GM18909 (cell line): ENCODE data around the gene GLCE.
"Not testable (repeated sequence)": the region's sequence is repeated elsewhere in the genome, so short reads cannot be mapped to it uniquely, and the experiment has no call there.

ENCODE experiments used
- ATAC-seq: cut with Tn5 transposase; IDR thresholded peaks from one replicate; pipeline ENCODE4 v1.9.1; 2021; ENCODE audit warnings: mild to moderate bottlenecking; ENCODE audit not compliant: unreplicated experiment, poor library complexity

The GLCE gene

DNA sequence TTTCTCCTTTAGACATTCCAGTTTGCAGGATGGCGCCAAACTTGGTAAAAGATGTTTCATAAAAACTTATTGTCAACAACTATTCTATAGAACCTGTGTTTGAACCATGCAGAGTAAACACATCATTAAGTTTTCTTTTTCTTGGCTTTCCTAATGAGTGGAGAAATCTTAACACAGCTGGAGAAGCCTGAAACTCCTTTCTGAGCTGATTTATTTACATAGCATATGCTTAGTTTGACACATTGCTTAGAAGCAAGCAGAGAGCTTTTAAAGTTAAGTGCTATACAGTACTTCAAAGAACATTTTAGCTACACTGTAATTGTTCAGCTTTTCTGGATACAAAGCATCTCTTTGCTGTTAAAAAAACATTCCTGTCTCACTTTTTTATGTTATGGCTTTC lies 77.3 kb downstream of the GLCE start:
- no peak for ATAC-seq

DNA sequence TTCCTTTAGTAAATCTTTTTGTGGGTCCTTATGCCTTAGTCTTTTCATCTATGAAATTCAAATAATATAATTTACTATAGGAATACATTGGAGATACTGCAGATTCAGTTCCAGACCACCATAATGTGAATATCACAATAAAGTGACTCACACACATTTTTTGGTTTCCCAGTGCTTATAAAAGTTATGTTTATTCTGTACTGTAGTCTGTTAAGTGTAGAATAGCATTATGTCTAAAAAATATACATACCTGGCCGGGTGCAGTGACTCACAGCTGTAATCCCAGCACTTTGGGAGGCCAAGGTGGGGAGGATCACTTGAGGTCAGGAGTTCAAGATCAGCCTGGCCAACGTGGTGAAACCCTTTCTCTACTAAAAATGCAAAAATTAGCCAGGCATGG lies 84.4 kb downstream of the GLCE start:
- no peak for ATAC-seq

DNA sequence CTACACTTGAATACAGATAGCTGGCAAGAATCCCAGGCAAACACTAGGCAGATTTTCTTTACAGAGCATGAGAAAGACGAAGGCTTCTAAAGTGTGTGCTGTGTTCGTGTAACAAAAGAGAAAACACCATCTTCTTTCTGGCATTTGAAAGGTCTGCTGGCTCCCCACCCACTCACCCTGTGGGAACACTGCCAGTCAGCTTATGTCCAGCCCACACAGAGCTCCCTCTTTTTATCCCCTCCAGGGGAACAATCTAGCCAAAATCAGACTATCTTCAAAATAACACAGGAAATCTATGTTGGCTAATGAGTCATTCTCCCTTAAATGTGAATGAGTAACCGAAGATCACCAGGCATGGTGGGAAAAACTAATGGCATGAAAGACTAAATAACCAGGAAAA lies 92.7 kb downstream of the GLCE start:
- no peak for ATAC-seq

DNA sequence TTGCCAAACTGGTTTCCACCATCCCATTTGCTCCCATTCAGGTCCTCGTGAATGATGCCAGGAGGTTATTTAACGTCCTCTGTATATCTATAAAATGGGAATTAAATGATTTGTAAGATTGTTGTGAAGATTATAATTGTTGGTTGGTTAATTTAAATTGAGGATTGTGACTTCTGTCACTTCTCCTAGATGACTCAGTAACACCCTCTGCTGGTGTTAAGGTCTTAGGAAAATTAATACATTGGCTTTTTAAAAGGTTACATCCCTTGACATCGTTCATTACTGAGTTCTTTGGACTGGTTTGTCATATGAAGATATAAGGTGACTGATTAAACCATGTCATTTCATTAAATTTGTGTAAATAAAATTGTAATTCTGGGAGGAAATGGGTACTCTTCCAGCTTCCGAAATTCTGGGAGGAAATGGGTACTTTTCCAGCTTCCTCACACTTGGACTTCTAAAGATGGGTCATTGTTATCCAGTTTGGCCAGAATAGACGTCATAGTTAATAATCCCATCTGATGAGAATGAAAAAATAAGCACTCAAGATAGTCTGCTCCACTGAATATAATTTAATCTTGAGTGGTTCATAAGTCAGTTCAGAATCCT lies 105.0 kb downstream of the GLCE start:
- no peak for ATAC-seq

DNA sequence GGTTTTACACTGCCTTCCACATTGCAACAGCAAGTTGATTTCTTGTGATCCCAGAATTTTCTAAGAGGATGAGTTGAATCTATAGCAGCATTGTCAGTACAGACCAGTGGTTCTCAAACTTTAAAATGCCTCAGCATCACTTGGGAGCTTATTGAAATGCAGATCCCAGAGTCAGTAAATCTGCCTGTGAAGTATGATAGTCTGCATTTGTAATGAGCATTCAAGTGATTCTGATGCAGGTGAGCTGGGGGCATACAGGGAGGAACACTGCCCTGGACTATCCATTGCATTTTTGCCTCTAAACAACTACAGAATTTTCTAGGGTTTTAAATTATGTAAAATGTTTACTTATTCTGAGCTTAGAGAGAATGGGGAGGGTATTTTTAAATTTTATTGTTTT lies 110.8 kb downstream of the GLCE start:
- no peak for ATAC-seq

DNA sequence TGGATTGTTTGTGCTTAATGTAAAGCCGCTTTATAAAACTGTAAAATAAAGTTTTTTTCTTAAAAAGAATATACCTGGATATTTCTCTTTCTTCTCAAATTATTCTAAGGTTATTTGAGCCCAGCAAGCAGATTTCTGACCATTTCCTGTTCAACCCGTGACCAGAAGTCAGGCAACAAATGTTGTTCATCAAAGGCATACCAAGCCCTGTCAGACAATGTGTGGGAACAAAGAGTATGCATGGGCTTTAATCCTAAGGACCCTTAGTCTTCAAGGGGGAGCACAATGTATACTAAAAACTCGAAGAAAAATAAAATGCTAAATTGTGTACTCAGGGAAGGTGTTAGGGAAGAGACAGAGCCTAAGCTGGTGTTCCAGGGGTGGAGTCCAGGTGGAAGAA lies 111.7 kb downstream of the GLCE start:
- no peak for ATAC-seq

DNA sequence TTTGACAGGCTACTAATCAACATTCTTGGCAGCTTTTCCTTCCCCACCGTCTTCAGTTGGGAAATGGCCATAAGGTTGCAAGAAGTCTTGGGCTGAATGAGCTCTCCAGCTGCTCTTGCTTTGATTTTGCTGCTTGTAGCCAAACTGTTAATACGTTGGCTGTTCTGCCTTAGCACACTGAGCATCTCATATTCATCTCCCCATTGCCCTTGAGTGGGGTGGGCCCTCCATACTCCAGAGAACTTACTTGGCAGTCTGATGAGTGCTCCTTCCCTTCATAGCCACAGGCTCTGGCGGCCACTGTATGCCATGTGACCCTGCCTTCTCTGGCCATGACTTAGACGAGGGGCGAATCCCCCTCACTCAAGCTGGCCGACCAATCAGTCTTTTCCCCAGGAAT lies 112.5 kb downstream of the GLCE start:
- ATAC-seq, result no peak

DNA sequence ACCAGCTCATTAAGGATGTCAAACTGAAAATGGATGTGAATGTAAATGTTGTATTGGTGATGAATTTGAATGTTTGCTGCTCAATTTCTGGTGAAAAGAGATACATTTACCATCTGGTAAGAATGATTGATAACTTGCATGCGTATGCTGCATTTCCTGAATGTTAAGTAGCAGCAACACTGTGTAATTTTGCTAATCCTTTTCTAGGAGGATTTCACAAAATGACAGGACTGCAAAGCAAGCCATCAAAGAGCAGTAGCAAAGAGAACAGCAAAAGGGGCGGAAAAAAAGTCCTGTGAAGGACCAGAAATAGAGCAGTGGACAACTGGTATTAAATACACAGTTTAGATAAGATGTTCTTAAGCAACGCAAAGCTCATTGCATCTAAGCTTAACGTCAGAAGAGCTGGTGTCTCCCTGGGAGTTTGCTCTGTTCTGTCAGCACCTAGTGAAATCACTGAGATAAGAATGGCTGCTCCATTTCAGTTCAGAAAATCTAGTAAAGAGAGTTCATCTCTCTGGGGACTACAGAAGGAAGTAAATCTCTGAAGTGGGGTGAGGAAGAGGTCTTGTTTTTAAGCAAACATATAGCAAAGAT lies 114.7 kb downstream of the GLCE start:
- no peak for ATAC-seq

DNA sequence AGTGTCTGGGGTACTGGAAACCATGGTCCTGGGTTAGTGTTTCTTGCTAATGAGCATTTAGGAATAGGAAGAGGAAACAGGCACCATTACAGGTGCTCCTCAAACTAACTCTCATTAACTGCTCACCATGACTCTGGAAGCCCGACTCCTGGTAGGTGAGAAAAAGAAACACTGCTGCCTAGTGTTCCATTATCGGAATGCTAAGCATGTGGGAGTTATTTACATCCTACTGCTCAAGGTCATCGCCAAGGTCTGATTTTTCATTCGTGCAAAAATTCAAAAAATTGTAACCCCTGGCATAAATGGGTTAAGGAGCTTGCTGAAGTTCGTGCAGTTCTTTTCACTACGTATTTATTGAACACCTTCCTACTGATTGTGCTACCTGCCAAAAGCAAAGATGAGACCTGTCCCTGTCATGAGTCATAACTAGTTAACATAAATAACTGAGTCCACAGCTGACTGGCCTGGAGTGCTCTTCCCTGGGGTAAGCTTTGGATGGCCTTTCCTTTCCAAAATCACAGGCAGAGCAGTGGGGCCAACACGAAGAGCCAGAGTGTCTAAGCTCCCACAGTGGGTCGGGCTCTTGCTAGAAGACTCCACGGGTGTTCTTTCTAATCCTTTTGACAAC lies 115.6 kb downstream of the GLCE start:
- ATAC-seq, result no peak

DNA sequence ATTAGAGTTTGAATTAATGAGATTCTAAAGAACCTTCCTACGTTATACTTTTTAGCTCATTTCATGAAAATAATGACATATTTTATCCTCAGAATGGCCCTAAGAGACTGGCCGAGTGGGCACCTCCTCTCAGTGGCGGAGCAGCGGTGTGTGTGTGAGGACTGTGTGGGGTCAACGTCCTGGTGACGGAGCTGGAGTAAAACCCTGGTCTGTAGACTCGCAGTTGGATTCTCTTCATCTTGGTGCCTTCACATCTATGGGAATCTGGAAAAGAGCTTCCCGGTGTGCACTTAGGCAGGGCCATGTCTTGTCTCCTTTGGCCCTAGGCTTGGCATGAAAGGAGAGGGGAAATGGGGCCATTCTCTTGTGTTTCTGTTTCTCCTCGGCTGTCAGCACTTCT lies 116.9 kb downstream of the GLCE start:
- no peak for ATAC-seq

DNA sequence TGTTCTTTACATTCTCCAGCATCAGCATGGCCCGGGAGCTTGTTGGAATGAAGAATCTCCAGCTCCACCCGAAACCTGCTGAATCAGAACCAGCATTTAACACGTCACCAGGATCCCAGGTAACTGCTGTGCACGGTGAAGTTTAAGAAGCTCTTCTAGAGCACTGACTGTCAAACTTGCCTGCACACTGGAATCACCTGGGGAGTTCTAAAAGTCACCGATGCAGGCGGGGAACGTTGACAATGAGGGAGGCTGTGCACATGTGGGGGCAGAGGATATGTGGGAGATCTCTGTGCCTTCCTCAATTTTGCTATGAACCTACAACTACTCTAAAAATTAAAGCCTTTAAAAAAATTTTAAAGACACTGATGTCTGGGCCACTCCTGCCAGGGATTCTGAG lies 119.2 kb downstream of the GLCE start:
- no peak for ATAC-seq

DNA sequence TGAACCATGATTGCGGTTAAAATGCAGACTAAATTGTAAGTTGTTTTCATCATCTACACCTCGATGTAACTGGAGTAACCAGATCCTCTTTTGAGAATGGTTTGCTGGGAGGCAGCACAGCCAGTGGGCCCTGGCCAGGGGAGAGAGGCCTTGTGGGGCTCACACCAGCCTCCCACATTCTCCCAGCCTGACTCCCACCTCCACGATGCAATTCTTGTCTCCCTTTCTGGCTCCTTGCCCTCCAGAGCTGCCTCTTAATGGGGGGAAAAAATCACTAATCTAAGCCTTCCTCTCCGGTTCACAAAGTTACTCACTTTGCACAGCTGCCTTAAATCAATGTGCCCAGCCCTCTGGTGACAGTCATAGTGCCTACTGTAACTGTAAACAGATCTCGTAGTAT lies 120.3 kb downstream of the GLCE start:
- no peak for ATAC-seq

DNA sequence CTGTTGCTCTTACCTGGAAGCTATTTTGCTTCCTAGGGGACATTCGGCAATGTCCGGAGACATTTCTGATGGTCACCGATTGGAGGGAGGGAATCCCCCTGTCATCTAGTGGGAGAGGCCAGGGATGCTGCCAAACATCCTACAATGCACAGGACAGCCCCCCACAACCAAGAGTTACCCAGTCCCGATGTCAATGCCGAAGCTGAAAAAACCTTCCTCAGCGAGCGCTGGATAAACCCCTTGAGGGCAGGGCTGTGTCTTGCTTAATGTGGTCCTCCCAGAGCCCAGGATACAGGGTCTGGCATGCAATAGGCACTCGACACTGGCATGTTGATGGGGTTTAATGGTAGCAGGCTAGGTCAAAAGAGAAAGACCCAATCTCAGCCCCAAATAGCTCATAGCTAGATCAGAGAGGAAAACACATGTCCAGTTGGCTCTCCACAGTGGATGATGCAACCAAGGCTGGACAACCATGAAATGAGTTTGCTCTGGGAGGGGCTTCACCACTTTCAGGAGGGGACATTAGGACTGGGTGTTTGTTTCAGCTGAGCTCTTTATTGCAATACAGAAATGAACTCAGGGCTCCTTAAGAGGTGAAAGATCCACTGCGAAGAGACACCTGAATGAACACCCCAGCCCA lies 121.8 kb downstream of the GLCE start:
- no peak for ATAC-seq

DNA sequence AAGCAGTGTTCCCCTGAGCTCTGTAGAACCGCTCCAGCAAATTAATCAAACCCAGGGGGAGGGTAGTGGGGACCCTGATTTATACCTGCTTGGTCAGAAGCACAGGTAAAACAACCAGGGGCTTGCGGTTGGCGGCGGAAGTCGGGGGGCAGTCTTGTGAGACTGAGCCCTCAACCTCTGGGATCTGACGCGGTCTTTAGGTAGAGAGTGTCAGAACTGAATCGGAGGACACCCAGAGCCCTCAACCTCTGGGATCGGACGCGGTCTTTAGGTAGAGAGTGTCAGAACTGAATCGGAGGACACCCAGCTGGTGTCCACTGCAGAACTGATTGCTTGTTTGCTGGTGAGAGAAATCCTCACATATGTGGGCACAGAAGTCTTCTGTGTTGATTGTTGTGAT lies 125.4 kb downstream of the GLCE start:
- no peak for ATAC-seq

DNA sequence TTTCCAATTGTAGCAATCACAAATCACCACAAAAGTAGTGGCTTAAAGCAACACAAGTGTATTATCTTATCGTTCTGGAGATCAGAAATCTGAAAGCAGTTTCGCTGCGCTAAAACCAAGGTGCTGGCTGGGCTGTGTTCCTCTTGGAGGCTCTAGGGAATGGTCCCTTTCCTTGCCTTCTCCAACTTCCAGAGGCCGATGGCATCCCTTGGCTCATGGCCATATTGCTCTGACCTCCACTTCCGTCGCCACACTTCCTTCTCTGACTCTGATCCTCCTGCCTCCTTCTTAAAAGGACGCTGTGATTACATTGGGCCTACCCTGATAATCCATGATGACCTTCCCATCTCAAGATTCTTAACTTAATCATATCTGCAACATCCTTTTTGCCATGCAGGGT lies 127.6 kb downstream of the GLCE start:
- ATAC-seq, result no peak

DNA sequence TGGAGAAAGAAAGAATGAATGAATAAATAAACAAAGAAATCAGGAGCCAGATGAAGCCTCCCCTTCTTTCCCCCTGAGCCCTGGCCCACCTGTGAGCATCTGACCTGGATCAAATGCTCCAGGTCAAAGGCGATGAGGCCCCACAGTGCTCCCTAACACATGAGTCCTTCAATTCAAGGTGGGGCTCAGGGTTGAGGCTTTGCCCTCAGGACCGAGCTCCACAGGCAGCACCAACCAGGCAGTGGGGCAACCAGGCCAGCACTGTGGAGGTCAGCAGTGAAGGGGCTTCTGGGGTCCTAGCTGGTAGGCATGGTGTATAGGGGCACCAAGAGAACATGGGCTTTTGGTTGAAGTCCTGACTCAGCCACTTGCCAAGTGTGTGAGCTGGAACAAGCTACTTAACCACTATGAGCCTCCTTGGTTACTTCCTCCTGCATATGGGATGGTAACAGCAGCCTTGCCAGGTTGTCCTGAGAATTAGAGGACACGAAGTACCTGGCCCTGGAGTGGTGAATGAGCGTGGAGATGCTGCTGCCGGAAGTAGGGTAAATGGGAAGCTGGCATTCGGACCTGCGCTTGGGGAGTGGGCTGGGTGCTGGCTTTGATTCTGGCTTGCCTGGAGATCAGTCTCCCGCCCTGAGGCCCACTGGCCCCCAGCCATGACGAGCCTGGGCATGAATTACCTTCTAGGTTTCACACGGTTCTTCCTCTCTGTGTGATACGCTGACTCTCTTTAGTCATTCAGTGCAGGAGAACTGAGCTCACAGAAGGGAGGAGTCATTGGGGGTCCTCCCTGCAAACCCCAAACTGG lies 128.3 kb downstream of the GLCE start:
- no peak for ATAC-seq

DNA sequence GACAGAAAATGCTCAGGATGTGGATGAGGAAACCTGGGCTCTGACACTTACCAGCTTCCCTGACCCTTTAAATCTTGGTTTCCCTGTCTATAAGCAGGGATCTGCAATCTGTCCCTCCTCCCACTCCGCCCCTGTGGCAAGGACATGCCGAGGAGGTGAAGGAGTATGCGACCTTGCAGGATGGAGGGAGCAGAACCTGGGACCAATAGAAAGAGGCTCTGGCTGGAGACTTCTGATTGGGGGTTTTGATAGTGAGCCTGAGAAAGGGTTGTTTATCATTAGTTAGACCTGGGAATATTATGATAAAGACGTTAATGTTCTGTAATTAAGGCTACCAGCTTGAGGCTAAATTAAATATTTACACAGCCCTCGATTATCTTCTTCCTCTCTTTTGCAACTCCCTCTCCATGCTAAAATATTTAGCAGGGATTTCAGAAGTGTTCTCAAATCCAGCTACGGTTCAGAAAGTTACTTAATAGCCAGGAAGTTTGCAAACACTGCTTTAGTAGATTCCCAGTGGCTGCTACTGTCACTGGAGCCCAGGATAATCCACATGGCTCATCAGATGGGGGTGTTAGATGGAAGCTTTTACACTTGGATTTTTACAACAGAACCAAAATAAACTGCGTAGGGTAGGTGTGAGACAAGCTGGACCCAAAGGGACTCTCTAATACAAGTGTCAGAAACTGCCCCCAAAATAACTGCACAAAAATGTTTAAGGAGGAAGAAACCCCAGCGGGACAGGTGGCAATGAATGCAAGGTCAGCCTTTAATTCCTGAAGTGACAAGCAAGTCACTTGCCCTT lies 129.1 kb downstream of the GLCE start:
- ATAC-seq, result no peak

DNA sequence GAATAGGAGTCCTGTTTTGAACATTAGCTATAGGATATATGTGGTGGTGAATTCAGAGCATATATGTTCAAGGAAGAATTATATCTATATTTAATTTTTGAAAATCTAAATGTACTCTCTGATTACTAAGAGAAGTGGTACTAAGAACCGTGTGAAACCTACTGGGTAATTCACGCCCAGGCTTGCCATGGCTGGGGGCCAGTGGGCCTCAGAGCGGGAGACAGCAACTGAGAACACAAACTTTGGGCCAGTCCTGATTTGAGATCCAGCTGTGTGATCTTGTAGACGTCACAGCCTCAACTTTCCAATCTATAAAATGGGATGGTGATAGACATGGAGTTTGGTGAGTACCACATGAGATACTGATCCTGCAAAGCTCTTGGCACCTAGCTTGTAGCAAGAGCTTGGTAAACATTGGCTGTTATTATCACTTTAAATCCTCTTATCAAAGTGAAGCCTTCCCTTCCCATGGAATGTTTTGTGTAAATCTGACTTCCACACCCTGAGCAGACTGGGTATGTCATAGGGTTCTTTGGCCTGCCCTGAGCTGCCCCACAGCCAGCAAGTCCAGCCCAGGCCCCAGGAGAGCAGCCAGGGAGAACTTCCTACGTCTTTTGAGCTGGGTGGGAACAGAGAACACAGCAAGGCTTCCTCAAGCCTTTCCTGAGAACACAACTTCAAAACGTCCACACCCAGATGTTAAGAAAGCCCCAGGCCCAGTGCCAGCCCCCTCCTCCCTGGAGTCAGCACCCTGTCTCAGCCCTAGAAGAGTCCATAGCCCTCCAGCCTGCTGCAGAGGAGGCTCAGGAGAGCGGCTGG lies 130.1 kb downstream of the GLCE start:
- ATAC-seq, result no peak

DNA sequence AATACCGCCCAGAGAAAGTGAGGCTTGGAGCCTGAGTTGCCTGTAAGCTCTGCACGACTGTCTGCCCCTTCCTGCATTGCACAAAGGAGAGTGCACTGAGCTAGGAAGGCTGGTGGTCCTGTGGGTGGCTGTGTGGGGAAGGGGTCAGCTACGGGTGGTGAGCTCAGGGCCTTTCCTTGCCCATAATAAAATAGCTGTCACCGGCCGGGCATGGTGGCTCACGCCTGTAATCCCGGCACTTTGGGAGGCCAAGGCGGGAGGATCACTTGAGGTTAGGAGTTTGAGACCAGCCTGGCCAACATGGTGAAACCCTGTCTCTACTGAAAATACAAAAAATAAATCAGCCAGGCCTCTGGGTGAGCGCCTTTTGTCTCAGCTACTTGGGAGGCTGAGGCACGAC lies 131.2 kb downstream of the GLCE start:
- ATAC-seq, result not testable (repeated sequence)
